Endothelial cell of umbilical vein (primary cell): ENCODE measurements around the gene NBEAL2. TPM values are rescaled to one million over a fixed set of nuclear protein-coding genes. Genes with fewer than 3 reads are reported as not detected.

Experiments used
- BruUV-seq: library from RNA; stranded (reverse); fragments of 400-500 nt; replicated peaks from 2 replicates; lab custom pipeline; 2021; lab: Mats Ljungman, UMichigan
- CTCF ChIA-PET: fragments of 300-600, 350-600 bp; sonication (Branson Sonifier 250); formaldehyde crosslinking; loops from one replicate; lab custom pipeline; 2021; ENCODE audit warnings: antibody characterized with exemption, inconsistent platforms; lab: Charles Lee
- POLR2A ChIA-PET: fragments of 300-600, 350-600 bp; sonication (Branson Sonifier 250); formaldehyde crosslinking; loops from one replicate; lab custom pipeline; 2021; ENCODE audit warnings: antibody characterized with exemption, inconsistent platforms; lab: Charles Lee
- DNase-seq: peaks from one replicate; pipeline ENCODE4 v3.0.0-alpha.2; 2011; ENCODE audit warnings: low read depth, low spot score
- FAIRE-seq: peaks from 2 replicates; lab custom pipeline; 2011; peaks lifted over from hg19 to GRCh38; lab: Jason Lieb, UNC
- H2AFZ ChIP-seq: 2 replicates; pipeline ENCODE4 v1.6.0; 2012; ENCODE audit warnings: low read depth, low read length, control low read depth, inconsistent platforms
- H3K27ac ChIP-seq: 2 replicates; pipeline ENCODE4 v1.5.1; 2011; ENCODE audit warnings: low read depth, mild to moderate bottlenecking, control low read depth, low read length, moderate library complexity; ENCODE audit not compliant: insufficient read depth
- H3K27me3 ChIP-seq, 2 experiments: 2 replicates each; pipeline versions ENCODE4 v1.6.0 to v1.6.1; 2011; ENCODE audit warnings: low read length in 2 of 2, mixed read lengths in 1 of 2; ENCODE audit not compliant: control insufficient read depth in 2 of 2, insufficient read depth in 2 of 2
- H3K36me3 ChIP-seq, 2 experiments: 2 replicates in 1 of 2; 3 replicates in 1 of 2; pipeline ENCODE4 v1.5.1; 2011; ENCODE audit warnings: low read length in 2 of 2, mild to moderate bottlenecking in 1 of 2, moderate library complexity in 1 of 2; ENCODE audit not compliant: control insufficient read depth in 2 of 2, insufficient read depth in 2 of 2; ENCODE audit errors: extremely low read depth in 1 of 2
- H3K4me1 ChIP-seq: 3 replicates; pipeline ENCODE4 v1.5.1; 2011; ENCODE audit warnings: mild to moderate bottlenecking, low read length; ENCODE audit not compliant: control insufficient read depth, insufficient read depth; ENCODE audit errors: extremely low read depth
- H3K4me2 ChIP-seq: 2 replicates; pipeline ENCODE4 v1.6.1; 2011; ENCODE audit warnings: low read length, control low read depth, mixed read lengths; ENCODE audit not compliant: insufficient read depth
- H3K4me3 ChIP-seq, 3 experiments: fragments of 200-600 bp in 1 of 3; sonication (generic), shearing (Covaris generic) in 1 of 3; replicated peaks in 1 of 3; 2 replicates each; pipeline ENCODE4 v1.5.1; 2011 to 2016; ENCODE audit warnings: control low read depth in 3 of 3, low read length in 3 of 3, mild to moderate bottlenecking in 2 of 3, inconsistent platforms in 1 of 3, low read depth in 1 of 3, moderate library complexity in 1 of 3; ENCODE audit not compliant: insufficient read depth in 1 of 3
- H3K79me2 ChIP-seq: 2 replicates; pipeline ENCODE4 v1.6.0; 2012; ENCODE audit warnings: low read length, inconsistent platforms; ENCODE audit not compliant: control insufficient read depth, insufficient read depth
- H3K9ac ChIP-seq: replicated peaks from 2 replicates; pipeline ENCODE3; 2011; ENCODE audit warnings: low read length, control low read depth; ENCODE audit not compliant: insufficient read depth; ENCODE audit errors: extremely low read depth
- H3K9me1 ChIP-seq: replicated peaks from 3 replicates; pipeline ENCODE4 v1.6.0; 2011; ENCODE audit warnings: mild to moderate bottlenecking, low read length; ENCODE audit not compliant: control insufficient read depth, insufficient read depth; ENCODE audit errors: extremely low read depth
- H3K9me3 ChIP-seq: replicated peaks from 2 replicates; pipeline ENCODE4 v1.5.1; 2012; ENCODE audit warnings: low read length, inconsistent platforms; ENCODE audit not compliant: control insufficient read depth, insufficient read depth
- H4K20me1 ChIP-seq: replicated peaks from 2 replicates; pipeline ENCODE3; 2011; ENCODE audit warnings: mild to moderate bottlenecking, low read length; ENCODE audit not compliant: control insufficient read depth, insufficient read depth; ENCODE audit errors: extremely low read depth
- CTCF ChIP-seq, 2 donors: IDR thresholded peaks; 1 replicate in 1 of 2; 2 replicates in 1 of 2; pipeline ENCODE4 v1.5.1; 2011; ENCODE audit warnings: low read length in 2 of 2, mild to moderate bottlenecking in 2 of 2, moderate library complexity in 2 of 2, control low read depth in 1 of 2, inconsistent platforms in 1 of 2, low read depth in 1 of 2; ENCODE audit not compliant: insufficient read depth in 1 of 2; ENCODE audit errors: extremely low read depth in 1 of 2
- EZH2 ChIP-seq: IDR thresholded peaks from 2 replicates; pipeline ENCODE4 v1.6.1; 2012; ENCODE audit warnings: borderline replicate concordance, low read depth, mild to moderate bottlenecking, moderate library complexity, low read length, inconsistent platforms; ENCODE audit not compliant: severe bottlenecking
- FOS ChIP-seq: IDR thresholded peaks from 2 replicates; pipeline ENCODE4 v1.6.1; 2011; ENCODE audit warnings: mild to moderate bottlenecking, low read length, moderate library complexity, borderline replicate concordance; ENCODE audit not compliant: insufficient read depth
- GATA2 ChIP-seq: IDR thresholded peaks from 2 replicates; pipeline ENCODE4 v1.7.0; 2011; ENCODE audit warnings: low read depth, mild to moderate bottlenecking, moderate library complexity, mixed read lengths, low read length; ENCODE audit not compliant: insufficient read length, insufficient read depth
- JUN ChIP-seq: IDR thresholded peaks from 2 replicates; pipeline ENCODE4 v1.6.1; 2011; ENCODE audit warnings: borderline replicate concordance, low read depth; ENCODE audit not compliant: insufficient read length, insufficient read depth
- MAX ChIP-seq: IDR thresholded peaks from 2 replicates; pipeline ENCODE4 v1.6.1; 2011; ENCODE audit not compliant: insufficient read depth, insufficient read length
- MYC ChIP-seq: IDR thresholded peaks from one replicate; pipeline ENCODE4 v1.6.1; 2011; ENCODE audit warnings: mild to moderate bottlenecking, low read depth, low read length
- POLR2A ChIP-seq: IDR thresholded peaks from 2 replicates; pipeline ENCODE4 v1.6.1; 2012; ENCODE audit warnings: low read depth, mild to moderate bottlenecking, control low read depth, low read length
- POLR2AphosphoS5 ChIP-seq: IDR thresholded peaks from 2 replicates; pipeline ENCODE4 v1.6.1; 2012; ENCODE audit warnings: low read depth, mild to moderate bottlenecking, control low read depth, low read length, moderate library complexity; ENCODE audit not compliant: insufficient read depth
- dilution Hi-C: fragments of 300-500 bp; cut with MboI; formaldehyde crosslinking; loops from one replicate; pipeline ENCODE4 v1.15.0; 2019; ENCODE audit warnings: low sequenced_read_pairs; ENCODE audit not compliant: extremely low pct_ligation_motif_present
- intact Hi-C: fragments of 100-400 bp; cut with micrococcal nuclease; formaldehyde crosslinking; loops from one replicate; pipeline ENCODE4 v1.10.0; 2022
- polyA plus RNA-seq, 4 experiments: library from polyadenylated mRNA; depleted of rRNA in 3 of 4; stranded (reverse) in 3 of 4; unstranded in 1 of 4; fragments of >200 nt; gene quantifications; 2 replicates each; pipeline versions ENCODE4 v1.2.1 to v1.2.3, GENCODE V29; 2011 to 2012; ENCODE audit warnings: missing spikeins in 1 of 4
- total RNA-seq: library from RNA; stranded (reverse); gene quantifications from 2 replicates; pipeline ENCODE4 v1.2.3, GENCODE V29; 2021

NBEAL2 gene
- total and polyA plus RNA-seq, 2 donors (not counting 3 experiments of a cell fraction or from before 2014, with no cell fraction given) = 48.0 to 84.7 TPM

- POLR2A ChIA-PET = no interaction called here
- CTCF ChIA-PET = interaction anchor here (1.0 to 1.9 kb wide), 7 partner anchors 11 to 62 kb away, joined by 3 to 10 read pairs (median 4); no protein-coding TSS in a partner anchor
- no peak for FAIRE-seq
- TF ChIP-seq POLR2AphosphoS5 = no peak
- no peak for TF ChIP-seq FOS
- TF ChIP-seq MAX = no peak
- intact Hi-C loops (no loop called here), dilution Hi-C loops (no loop called here)
- DNase-seq = no peak
- no peak overlapping the region for H3K9ac ChIP-seq
- no peak overlapping the region for H3K4me3 ChIP-seq
- H3K27me3 ChIP-seq = no peaks in the 10 kb centered on the region
- H3K36me3 ChIP-seq = no peaks in the 10 kb centered on the region
- H4K20me1 ChIP-seq = peaks cover 6% of the 10 kb centered on the region
- H3K4me2 ChIP-seq = no peak overlapping the region
- H2AFZ ChIP-seq = no peak overlapping the region
- H3K79me2 ChIP-seq = peaks cover 96% of the 10 kb centered on the region
- H3K4me1 ChIP-seq = peaks cover 30% of the 10 kb centered on the region
- H3K9me3 ChIP-seq = no peaks in the 10 kb centered on the region
- BruUV-seq = no TSS peak
- no peak overlapping the region for H3K27ac ChIP-seq
- H3K9me1 ChIP-seq = no peaks in the 10 kb centered on the region
Observed at GRCh38 chr3:46971151-46971550, 8.3 kb upstream of the NBEAL2 start.

- ChIA-PET CTCF (interaction anchor here (1.9 kb wide), 1 partner anchor 48 kb away, joined by 10 read pairs; no protein-coding TSS in a partner anchor), POLR2A (no interaction called here)
- H3K9ac ChIP-seq = no peak overlapping the region
- H3K9me1 ChIP-seq = no peaks in the 10 kb centered on the region
- no peaks in the 10 kb centered on the region for H3K9me3 ChIP-seq
- TF ChIP-seq MYC = no peak
- no peak for TF ChIP-seq JUN
- TF ChIP-seq POLR2AphosphoS5 = no peak
- TF ChIP-seq CTCF (IDR thresholded peaks at IDR 0.05; ENCODE audit: extremely low read depth in 1 of 2, insufficient read depth in 1 of 2, low read depth in 1 of 2, low read length in 2 of 2) = no peak
- no peak for TF ChIP-seq POLR2A
- TF ChIP-seq GATA2 = no peak
- TF ChIP-seq EZH2 = no peak
- TF ChIP-seq MAX = no peak
- TF ChIP-seq FOS = no peak
- H3K27ac ChIP-seq = no peak overlapping the region
- H3K27me3 ChIP-seq = no peaks in the 10 kb centered on the region
- H2AFZ ChIP-seq = no peak overlapping the region
- H3K36me3 ChIP-seq = no peaks in the 10 kb centered on the region
- dilution Hi-C loops (no loop called here), intact Hi-C loops (no loop called here)
- peaks cover 92% of the 10 kb centered on the region for H3K79me2 ChIP-seq
- peaks cover 30% of the 10 kb centered on the region for H3K4me1 ChIP-seq
- peaks cover 6% of the 10 kb centered on the region for H4K20me1 ChIP-seq
- DNase-seq (no peak), FAIRE-seq (peak; percentile 59)
- BruUV-seq = no TSS peak
- H3K4me2 ChIP-seq = no peak overlapping the region
- no peak overlapping the region for H3K4me3 ChIP-seq
Observed at GRCh38 chr3:46971742-46972141, 7.7 kb upstream of the NBEAL2 start.
